ENCODE measurements around the gene SPHKAP.

DNA sequence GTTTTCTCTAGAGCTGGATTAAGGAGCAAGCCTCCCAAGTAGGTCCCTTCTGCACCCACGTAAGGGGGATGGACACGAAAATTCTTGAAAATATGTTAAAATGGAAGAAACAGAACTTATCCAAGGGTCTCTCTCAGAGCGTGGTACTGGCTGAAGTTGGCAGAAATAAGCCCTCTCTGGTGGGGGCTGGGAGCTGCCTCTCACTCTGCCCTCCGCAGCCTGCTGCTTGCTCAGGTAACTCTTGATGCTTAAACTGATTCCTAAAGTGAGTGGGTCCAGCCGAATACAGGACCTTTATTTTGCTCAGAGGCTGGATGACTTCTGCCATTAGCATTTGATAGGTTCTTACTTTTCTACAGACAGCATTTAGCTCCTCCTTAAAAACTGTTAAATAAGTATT lies 78.1 kb downstream of the SPHKAP start:
- TF ChIP-seq, protein P1, sequence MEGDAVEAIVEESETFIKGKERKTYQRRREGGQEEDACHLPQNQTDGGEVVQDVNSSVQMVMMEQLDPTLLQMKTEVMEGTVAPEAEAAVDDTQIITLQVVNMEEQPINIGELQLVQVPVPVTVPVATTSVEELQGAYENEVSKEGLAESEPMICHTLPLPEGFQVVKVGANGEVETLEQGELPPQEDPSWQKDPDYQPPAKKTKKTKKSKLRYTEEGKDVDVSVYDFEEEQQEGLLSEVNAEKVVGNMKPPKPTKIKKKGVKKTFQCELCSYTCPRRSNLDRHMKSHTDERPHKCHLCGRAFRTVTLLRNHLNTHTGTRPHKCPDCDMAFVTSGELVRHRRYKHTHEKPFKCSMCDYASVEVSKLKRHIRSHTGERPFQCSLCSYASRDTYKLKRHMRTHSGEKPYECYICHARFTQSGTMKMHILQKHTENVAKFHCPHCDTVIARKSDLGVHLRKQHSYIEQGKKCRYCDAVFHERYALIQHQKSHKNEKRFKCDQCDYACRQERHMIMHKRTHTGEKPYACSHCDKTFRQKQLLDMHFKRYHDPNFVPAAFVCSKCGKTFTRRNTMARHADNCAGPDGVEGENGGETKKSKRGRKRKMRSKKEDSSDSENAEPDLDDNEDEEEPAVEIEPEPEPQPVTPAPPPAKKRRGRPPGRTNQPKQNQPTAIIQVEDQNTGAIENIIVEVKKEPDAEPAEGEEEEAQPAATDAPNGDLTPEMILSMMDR (IDR thresholded peaks at IDR 0.05): no peak
- TF ChIP-seq POLR2A (IDR thresholded peaks at IDR 0.05) (no peak), POLR2AphosphoS5 (IDR thresholded peaks at IDR 0.05) (no peak)

Data from transverse colon (tissue), 4 donors.